ENCODE data around the gene DLX3.

Gene DLX3

GRCh38 chr17:50026837-50027171 is 31.8 kb upstream of the DLX3 start:
- Histone ChIP-seq H3K36me3 (ENCODE audit: low read length) (no peaks in the 10 kb centered on the region), H3K27ac (ENCODE audit: low read depth, low read length) (no peak overlapping the region), H3K4me3 (ENCODE audit: insufficient read depth, low read length, poor library complexity, severe bottlenecking) (no peak overlapping the region), H3K27me3 (ENCODE audit: low read length) (no peaks in the 10 kb centered on the region), H3K9ac (ENCODE audit: low read length) (no peak overlapping the region), H2AFZ (ENCODE audit: low read depth, low read length, severe bottlenecking) (no peak overlapping the region), H4K20me1 (ENCODE audit: low read depth, low read length) (no peaks in the 10 kb centered on the region), H3K9me2 (replicated peaks; ENCODE audit: insufficient read depth, low read length) (no peaks in the 10 kb centered on the region), H3K9me3 (ENCODE audit: insufficient read depth, low read length) (peaks cover 13% of the 10 kb centered on the region; the same call in 1 of the 2 replicates), H3K4me2 (ENCODE audit: low read depth, low read length, poor library complexity, severe bottlenecking) (no peak overlapping the region), H3K79me2 (ENCODE audit: insufficient read depth, low read length) (no peaks in the 10 kb centered on the region), H3F3A (ENCODE audit: insufficient read depth) (peaks cover 16% of the 10 kb centered on the region; the same call in 1 of the 2 replicates)
- TF ChIP-seq CTCF (IDR thresholded peaks at IDR 0.05; ENCODE audit: insufficient read depth, low read length, poor library complexity, severe bottlenecking) (peak; percentile 79), EZH2phosphoT487 (conservative IDR thresholded peaks at IDR 0.05; ENCODE audit: low read length) (no peak)

- TF ChIP-seq EZH2phosphoT487 (conservative IDR thresholded peaks at IDR 0.05; ENCODE audit: low read length) (no peak), CTCF (IDR thresholded peaks at IDR 0.05; ENCODE audit: insufficient read depth, low read length, poor library complexity, severe bottlenecking) (no peak)
- no peak overlapping the region for H3K9ac ChIP-seq (ENCODE audit: low read length)
- no peaks in the 10 kb centered on the region for H3K36me3 ChIP-seq (ENCODE audit: low read length)
- H3K9me2 ChIP-seq (replicated peaks; ENCODE audit: insufficient read depth, low read length) = no peaks in the 10 kb centered on the region
- no peak overlapping the region for H2AFZ ChIP-seq (ENCODE audit: low read depth, low read length, severe bottlenecking)
- no peak overlapping the region for H3K27ac ChIP-seq (ENCODE audit: low read depth, low read length)
- peaks cover 13% of the 10 kb centered on the region; the same call in 1 of the 2 replicates for H3K9me3 ChIP-seq (ENCODE audit: insufficient read depth, low read length)
- no peaks in the 10 kb centered on the region for H3K79me2 ChIP-seq (ENCODE audit: insufficient read depth, low read length)
- H3F3A ChIP-seq (ENCODE audit: insufficient read depth) = peaks cover 16% of the 10 kb centered on the region; the same call in 1 of the 2 replicates
- no peak overlapping the region for H3K4me3 ChIP-seq (ENCODE audit: insufficient read depth, low read length, poor library complexity, severe bottlenecking)
- H3K27me3 ChIP-seq (ENCODE audit: low read length) = no peaks in the 10 kb centered on the region
- no peaks in the 10 kb centered on the region for H4K20me1 ChIP-seq (ENCODE audit: low read depth, low read length)
- H3K4me2 ChIP-seq (ENCODE audit: low read depth, low read length, poor library complexity, severe bottlenecking) = no peak overlapping the region
These were observed 31.1 kb upstream of the DLX3 start for GRCh38 chr17:50026046-50026675.

- no peak overlapping the region for H3K4me2 ChIP-seq (ENCODE audit: low read depth, low read length, poor library complexity, severe bottlenecking)
These were observed 29.8 kb upstream of the DLX3 start for GRCh38 chr17:50024808-50025207.

More at GRCh38 chr17:50024808-50025207, 29.8 kb upstream of the DLX3 start:
- no peak overlapping the region for H2AFZ ChIP-seq (ENCODE audit: low read depth, low read length, severe bottlenecking)
- no peak overlapping the region for H3K27ac ChIP-seq (ENCODE audit: low read depth, low read length)
- no peak overlapping the region for H3K9ac ChIP-seq (ENCODE audit: low read length)
- H3K4me3 ChIP-seq (ENCODE audit: insufficient read depth, low read length, poor library complexity, severe bottlenecking) = no peak overlapping the region
- no peaks in the 10 kb centered on the region for H3K36me3 ChIP-seq (ENCODE audit: low read length)
- H3K9me2 ChIP-seq (replicated peaks; ENCODE audit: insufficient read depth, low read length) = no peaks in the 10 kb centered on the region
- H3F3A ChIP-seq (ENCODE audit: insufficient read depth) = peaks cover 16% of the 10 kb centered on the region; the same call in 1 of the 2 replicates
- H3K79me2 ChIP-seq (ENCODE audit: insufficient read depth, low read length) = no peaks in the 10 kb centered on the region
- TF ChIP-seq EZH2phosphoT487 (conservative IDR thresholded peaks at IDR 0.05; ENCODE audit: low read length) (no peak), CTCF (IDR thresholded peaks at IDR 0.05; ENCODE audit: insufficient read depth, low read length, poor library complexity, severe bottlenecking) (no peak)
- H3K9me3 ChIP-seq (ENCODE audit: insufficient read depth, low read length) = peaks cover 13% of the 10 kb centered on the region; the same call in 1 of the 2 replicates
- H3K27me3 ChIP-seq (ENCODE audit: low read length) = no peaks in the 10 kb centered on the region
- H4K20me1 ChIP-seq (ENCODE audit: low read depth, low read length) = no peaks in the 10 kb centered on the region

Data from SU-DHL-6 (cell line).